T-helper 2 cell (primary cell): Measurements from ENCODE around the gene SMDT1.
"Not testable (repeated sequence)": the region's sequence is repeated elsewhere in the genome, so short reads cannot be mapped to it uniquely, and the experiment has no call there.

Experiments used
- DNase-seq, 5 experiments: peaks; one replicate each; pipeline versions ENCODE4 v3.0.0 to v3.0.0-alpha.2; 2012 to 2022

Gene SMDT1

GRCh38 chr22:42070517-42071422 is 8.7 kb upstream of the SMDT1 start, which contains the start of gene NAGA:
TSS of gene NAGA (minus strand) at chr22:42070812. CDS start at chr22:42070297, 515 bp downstream.
- DNase-seq, result peak; percentile 77 to 96 (median 89)

GRCh38 chr22:42071508-42071907 is 8.0 kb upstream of the SMDT1 start:
- DNase-seq, result not testable (repeated sequence)

DNA sequence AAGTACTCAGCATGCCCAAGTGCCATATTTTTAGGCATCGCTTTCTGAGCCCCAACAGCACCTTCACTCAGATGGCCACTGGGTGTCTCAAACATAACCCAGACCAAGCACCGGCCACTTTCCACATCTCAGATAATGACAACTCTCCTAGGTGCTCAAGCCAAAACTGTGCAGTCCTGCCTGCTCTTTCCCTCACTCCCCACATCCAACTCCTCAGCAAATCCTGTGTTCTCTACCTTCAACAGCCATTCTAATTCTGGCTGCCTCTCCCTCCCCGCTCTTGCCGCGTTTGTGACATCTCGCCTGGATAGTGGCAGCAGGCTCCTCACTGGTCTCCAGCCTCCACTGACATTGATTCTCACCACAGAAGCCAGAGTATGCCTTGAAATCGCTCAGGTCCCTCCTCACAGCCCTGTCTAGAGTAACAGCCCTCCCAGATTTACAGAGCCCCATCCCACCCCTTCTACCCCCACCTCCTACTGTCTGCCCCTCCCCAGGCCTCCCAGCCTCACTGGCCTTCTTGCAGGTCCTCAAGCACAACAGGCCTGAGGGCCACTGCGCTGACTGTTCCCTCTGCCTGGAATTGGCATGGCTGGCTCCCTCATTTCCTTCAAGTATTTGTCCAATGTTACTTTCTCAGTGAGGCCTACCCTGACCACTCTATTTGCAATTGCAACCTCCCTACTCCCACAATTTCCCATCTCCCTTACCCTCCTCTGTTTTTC is 6.7 kb upstream of the SMDT1 start:
- no peak for DNase-seq

DNA sequence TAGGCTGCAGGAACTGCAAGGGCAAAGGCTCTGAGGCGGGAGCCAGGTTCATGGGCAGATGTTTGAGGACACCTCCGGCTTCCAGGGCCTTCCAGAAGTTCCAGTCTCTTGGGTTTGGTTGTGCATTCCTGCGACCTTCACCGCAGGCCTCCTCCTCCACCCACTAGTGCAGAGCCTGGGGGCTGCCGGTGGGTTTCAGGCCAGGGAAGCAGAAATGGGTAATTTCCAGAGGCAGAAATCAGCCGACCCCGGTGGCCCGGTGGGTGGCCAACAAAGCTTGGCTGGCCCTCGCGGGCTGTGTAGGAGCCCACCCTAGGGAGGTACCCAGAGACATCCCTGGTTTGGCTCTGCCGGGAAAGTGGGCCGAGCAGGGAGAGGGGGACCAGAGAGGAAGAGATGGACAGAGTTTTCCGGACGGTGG is 5.9 kb upstream of the SMDT1 start:
- DNase-seq, result no peak

GRCh38 chr22:42074132-42074811 is 5.2 kb upstream of the SMDT1 start, which contains the start of gene PHETA2:
TSS of gene PHETA2 (plus strand) at chr22:42074248. CDS start at chr22:42077294, 3,046 bp downstream.
- peak; percentile 34 to 71 (median 37) for DNase-seq

GRCh38 chr22:42074846-42075676 is 4.4 kb upstream of the SMDT1 start:
- no peak for DNase-seq

DNA sequence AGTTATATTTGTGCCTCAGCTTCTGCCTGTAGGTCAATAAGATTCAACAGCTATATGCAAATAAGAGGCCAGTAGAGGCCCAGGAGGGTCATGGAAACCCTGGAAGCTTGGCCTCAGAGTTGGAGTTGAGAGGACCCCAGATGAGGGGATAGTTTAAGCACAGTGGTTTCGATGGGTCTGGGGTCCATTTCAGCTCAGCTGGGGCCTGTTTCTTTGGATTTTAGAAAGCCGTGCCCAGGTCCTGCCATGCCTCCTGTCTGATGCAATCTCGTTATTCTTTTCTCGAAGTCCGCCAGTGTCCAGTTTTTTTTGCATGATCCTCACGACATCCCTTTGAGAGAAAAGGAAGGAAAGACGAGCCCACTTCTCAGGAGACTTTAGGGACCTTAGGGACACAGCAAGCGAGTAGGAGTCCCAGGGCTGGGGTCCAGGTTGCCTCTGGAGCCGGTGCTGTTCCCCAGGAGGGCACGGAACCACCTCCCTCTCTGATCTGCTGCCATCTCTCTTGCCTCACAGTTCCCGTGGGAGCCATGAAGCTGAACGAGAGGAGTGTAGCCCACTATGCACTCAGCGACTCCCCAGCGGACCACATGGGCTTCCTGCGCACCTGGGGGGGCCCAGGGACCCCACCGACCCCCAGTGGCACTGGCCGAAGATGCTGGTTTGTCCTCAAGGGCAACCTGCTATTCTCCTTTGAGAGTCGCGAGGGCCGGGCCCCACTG is 2.6 kb upstream of the SMDT1 start:
- no peak for DNase-seq

DNA sequence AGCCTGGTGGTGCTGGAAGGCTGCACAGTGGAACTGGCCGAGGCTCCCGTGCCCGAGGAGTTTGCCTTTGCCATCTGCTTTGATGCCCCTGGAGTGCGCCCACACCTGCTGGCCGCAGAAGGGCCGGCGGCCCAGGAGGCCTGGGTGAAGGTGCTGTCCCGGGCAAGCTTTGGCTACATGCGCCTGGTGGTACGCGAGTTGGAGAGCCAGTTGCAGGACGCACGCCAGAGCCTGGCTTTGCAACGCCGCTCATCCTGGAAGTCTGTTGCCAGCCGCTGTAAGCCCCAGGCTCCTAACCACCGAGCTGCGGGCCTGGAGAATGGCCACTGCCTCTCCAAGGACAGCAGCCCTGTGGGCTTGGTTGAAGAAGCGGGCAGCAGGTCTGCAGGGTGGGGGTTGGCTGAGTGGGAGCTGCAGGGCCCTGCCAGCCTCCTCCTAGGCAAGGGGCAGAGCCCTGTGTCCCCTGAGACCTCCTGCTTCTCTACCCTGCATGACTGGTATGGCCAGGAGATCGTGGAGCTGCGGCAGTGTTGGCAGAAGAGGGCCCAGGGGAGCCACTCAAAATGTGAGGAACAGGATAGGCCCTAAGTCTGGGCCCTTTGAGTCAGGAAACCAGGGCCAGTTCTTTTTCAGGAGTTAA is 1.9 kb upstream of the SMDT1 start:
- DNase-seq, result no peak

DNA sequence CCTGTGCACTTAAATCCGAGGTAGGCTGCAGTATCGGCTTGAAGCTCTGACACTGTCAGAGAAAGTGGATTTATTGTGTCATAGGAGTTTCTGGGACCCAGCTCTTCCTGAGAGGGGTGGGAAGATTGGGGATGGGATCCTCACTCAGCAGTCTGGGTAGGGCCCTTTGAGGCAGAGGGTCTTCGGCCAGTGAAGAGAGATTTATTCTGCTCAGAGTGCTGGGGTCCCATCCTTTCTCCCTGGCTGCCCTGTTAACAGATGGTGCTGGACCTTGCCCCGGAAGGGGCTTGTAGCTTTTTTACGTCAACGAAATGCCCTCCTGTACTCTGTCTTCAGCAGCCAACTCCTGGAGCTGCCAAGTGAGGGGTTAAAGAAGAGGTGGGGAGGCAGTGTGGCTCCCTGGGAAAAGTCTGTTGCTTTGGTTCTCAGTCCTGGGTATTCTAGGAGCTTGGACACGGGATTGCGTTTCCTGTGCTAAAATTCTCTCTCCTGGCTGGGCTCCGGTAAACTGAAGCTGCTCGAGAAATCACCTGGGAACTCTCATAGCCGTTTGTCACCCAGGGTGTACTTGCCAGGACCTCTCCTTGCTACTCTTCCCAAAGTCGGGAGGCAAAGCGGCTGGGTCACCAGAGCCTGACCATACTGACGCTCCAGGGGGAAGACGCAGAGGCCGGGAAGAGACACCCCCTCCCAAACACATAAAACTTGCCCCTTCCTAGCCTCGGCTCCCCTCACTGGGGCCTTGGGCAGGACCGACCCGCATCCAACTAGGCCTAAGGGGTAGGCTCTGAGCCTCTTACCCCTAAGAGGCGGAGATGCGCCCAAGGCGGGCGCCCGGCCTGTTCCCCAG is 806 bp upstream of the SMDT1 start:
- no peak for DNase-seq

DNA sequence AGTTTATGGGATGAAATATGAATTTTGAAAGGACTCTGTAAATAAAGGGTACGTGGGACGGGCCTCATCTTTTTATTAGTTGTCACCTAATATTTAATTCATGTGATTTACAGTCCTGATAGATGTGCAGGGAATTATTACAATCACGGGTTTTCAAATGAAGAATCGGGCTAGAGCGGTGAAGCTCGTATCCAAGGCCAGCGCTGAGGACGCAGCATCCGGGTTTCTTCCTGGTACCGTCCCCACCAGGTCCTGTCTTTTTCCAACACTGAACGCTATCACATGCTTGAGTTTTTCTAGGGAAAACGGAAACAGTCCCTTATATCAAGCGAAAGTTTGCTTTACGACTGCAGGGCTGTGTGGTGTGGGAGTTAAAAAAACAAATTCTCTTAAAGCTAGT is 787 bp downstream of the SMDT1 start:
- DNase-seq, result peak in 1 of 5 experiments; percentile 46

- DNase-seq, result no peak
Observed at GRCh38 chr22:42083119-42083518, 3.6 kb downstream of the SMDT1 start.

DNA sequence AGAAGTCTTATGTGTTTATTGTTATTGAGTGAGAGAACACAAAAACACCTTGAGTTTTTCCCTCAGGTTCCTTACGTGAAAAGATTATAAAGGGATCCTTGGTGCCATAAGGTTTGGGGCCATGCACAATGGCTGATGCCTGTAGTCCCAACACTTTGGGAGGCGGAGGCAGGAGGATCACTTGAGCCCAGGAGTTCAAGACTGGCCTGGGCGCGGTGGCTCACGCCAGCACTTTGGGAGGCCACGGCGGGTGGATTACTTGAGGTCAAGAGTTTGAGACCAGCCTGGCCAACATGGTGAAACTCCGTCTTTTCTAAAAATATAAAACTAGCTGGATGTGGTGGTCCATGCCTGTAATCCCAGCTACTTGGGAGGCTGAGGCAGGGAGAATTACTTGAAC is 5.4 kb downstream of the SMDT1 start:
- no peak for DNase-seq

GRCh38 chr22:42086051-42086450 is 6.6 kb downstream of the SMDT1 start:
- DNase-seq, result no peak

- DNase-seq, result peak; percentile 90 to 99 (median 98)
Observed at GRCh38 chr22:42090596-42091454, 11.3 kb downstream of the SMDT1 start, which contains the start of gene NDUFA6. TSS of gene NDUFA6 (minus strand) at chr22:42090772. CDS start at chr22:42090744, 28 bp downstream.

- no peak for DNase-seq
Observed at GRCh38 chr22:42091455-42091782, 11.9 kb downstream of the SMDT1 start.

- DNase-seq, result peak in 1 of 5 experiments; percentile 20
Observed at GRCh38 chr22:42101199-42101598, 21.7 kb downstream of the SMDT1 start.

GRCh38 chr22:42104332-42104860 is 24.9 kb downstream of the SMDT1 start:
- not testable (repeated sequence) for DNase-seq

- no peak for DNase-seq
Observed at GRCh38 chr22:42108848-42109247, 29.3 kb downstream of the SMDT1 start.

GRCh38 chr22:42111798-42112197 is 32.3 kb downstream of the SMDT1 start:
- DNase-seq, result no peak
